ENCODE data around the gene PNMA8B.
A peak's percentile ranks its signal among the peaks of the same experiment; 100 is the strongest.
"Not testable (repeated sequence)": the region's sequence is repeated elsewhere in the genome, so short reads cannot be mapped to it uniquely, and the experiment has no call there.

PNMA8B gene

GRCh38 chr19:46495786-46496099 lies at the start of gene PNMA8B:
TSS of gene PNMA8B (minus strand) at chr19:46495867. CDS start at chr19:46495465, 402 bp downstream.
- DNase-seq (ENCODE audit: low spot score) = peak; percentile 99

- no peak for DNase-seq (ENCODE audit: low spot score)
Observed at GRCh38 chr19:46544651-46545050, 49.0 kb upstream of the PNMA8B start.

GRCh38 chr19:46542428-46543230 lies 47.0 kb upstream of the PNMA8B start:
- DNase-seq (ENCODE audit: low spot score) = peak; percentile 79

- DNase-seq (ENCODE audit: low spot score) = peak; percentile 59
Observed at GRCh38 chr19:46537136-46538097, 41.8 kb upstream of the PNMA8B start.

- no peak for DNase-seq (ENCODE audit: low spot score)
Observed at GRCh38 chr19:46536391-46536790, 40.7 kb upstream of the PNMA8B start.

- DNase-seq (ENCODE audit: low spot score) = no peak
Observed at GRCh38 chr19:46533621-46534081, 38.0 kb upstream of the PNMA8B start.

GRCh38 chr19:46533078-46533620 lies 37.5 kb upstream of the PNMA8B start:
- no peak for DNase-seq (ENCODE audit: low spot score)

- peak; percentile 65 for DNase-seq (ENCODE audit: low spot score)
Observed at GRCh38 chr19:46530636-46531035, 35.0 kb upstream of the PNMA8B start.

- peak; percentile 83 for DNase-seq (ENCODE audit: low spot score)
Observed at GRCh38 chr19:46529622-46530451, 34.2 kb upstream of the PNMA8B start.

GRCh38 chr19:46528601-46529590 lies 33.2 kb upstream of the PNMA8B start:
- DNase-seq (ENCODE audit: low spot score) = no peak

GRCh38 chr19:46526801-46527200 lies 31.1 kb upstream of the PNMA8B start:
- not testable (repeated sequence) for DNase-seq (ENCODE audit: low spot score)

- DNase-seq (ENCODE audit: low spot score) = no peak
Observed at GRCh38 chr19:46524308-46524707, 28.6 kb upstream of the PNMA8B start.

- not testable (repeated sequence) for DNase-seq (ENCODE audit: low spot score)
Observed at GRCh38 chr19:46522988-46523387, 27.3 kb upstream of the PNMA8B start.

GRCh38 chr19:46521241-46521868 lies 25.7 kb upstream of the PNMA8B start:
- no peak for DNase-seq (ENCODE audit: low spot score)

GRCh38 chr19:46520616-46521015 lies 24.9 kb upstream of the PNMA8B start:
- DNase-seq (ENCODE audit: low spot score) = peak; percentile 36

GRCh38 chr19:46517471-46517870 lies 21.8 kb upstream of the PNMA8B start:
- no peak for DNase-seq (ENCODE audit: low spot score)

- peak; percentile 68 for DNase-seq (ENCODE audit: low spot score)
Observed at GRCh38 chr19:46515879-46516350, 20.2 kb upstream of the PNMA8B start.

GRCh38 chr19:46515290-46515609 lies 19.6 kb upstream of the PNMA8B start:
- no peak for DNase-seq (ENCODE audit: low spot score)

- DNase-seq (ENCODE audit: low spot score) = peak; percentile 44
Observed at GRCh38 chr19:46514589-46515289, 19.1 kb upstream of the PNMA8B start.
